GM19240 (cell line): ENCODE results near the gene PPP1R7.

Experiments
- DNase-seq: peaks from one replicate; pipeline ENCODE4 v3.0.0; 2011; ENCODE audit warnings: low spot score; ENCODE audit not compliant: insufficient read length

The PPP1R7 gene

DNA sequence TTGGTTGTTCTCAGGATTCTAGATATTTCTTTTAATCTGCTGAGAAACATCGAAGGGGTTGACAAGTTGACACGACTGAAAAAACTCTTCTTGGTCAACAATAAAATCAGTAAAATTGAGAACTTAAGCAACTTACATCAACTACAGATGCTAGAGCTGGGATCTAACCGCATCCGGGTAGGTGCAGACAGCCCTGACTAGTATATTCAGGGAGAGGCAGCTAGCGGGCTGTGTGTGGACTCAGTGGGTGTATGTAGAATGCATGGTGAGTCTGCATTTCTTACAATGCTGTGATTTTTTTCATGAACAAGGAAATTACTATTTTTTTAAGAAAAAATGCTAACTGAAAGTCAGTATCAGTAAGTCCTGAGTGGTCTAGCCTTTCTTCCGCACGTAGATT lies 10.1 kb downstream of the PPP1R7 start:
- DNase-seq = no peak

DNA sequence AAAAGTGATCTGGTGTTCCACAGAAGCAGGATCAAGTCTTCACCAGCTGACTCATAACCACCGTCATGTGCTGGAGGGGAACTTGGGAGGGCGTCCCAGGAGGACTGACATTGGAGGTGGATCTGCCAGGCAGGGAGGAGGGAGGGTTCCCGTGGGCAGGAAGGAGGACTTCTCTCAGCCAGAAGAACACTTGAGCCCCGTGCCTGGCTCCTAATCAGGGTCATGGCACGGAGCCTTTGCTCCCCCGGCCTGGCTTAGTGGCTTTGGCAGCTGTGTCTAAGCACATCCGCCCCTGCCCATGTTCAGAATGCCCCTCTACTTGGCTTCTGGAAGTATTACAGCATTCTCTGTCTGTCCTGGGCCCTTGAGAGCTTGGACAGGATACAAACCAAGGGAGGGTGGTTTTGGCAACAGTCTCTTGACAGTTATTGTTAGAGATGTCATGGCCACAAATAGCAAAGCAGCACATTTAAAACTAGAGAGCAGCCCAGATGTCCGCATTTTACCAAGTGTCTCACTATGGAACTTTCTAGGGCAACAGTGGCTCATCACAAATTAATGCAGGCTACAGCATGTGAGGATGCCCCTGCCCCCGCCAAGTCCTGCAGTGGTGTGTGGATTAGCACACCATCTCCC lies 11.5 kb downstream of the PPP1R7 start:
- DNase-seq = no peak

DNA sequence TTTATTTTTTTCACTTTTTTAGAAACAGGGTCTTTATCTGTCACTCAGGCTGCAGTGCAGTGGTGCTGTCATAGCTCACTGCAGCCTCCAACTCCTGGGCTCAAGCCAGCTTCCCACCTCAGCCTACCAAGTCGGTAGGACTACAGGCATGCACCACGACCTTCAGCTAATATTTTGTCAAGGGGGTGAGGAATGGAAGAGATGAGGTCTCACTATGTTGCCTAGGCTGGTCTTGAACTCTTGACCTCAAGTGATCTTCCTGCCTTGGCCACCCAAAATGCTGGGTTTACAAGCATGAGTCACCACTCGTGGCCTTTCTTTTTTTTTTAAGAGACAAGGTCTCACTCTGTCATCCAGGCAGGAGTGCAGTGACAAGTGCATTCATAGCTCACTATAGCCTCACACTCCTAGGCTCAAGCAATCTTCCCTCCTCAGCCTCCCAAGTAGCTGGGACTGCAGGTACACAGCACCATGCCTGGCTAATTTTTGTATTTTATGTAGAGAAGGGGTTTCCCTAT lies 13.4 kb downstream of the PPP1R7 start:
- no peak for DNase-seq

GRCh38 chr2:241168366-241168765 lies 18.1 kb downstream of the PPP1R7 start:
- no peak for DNase-seq

GRCh38 chr2:241173557-241173956 lies 23.3 kb downstream of the PPP1R7 start:
- no peak for DNase-seq

GRCh38 chr2:241177526-241178334 lies 27.5 kb downstream of the PPP1R7 start:
- no peak for DNase-seq

GRCh38 chr2:241178961-241179360 lies 28.7 kb downstream of the PPP1R7 start:
- DNase-seq = no peak

GRCh38 chr2:241179899-241180298 lies 29.6 kb downstream of the PPP1R7 start:
- DNase-seq = no peak

- no peak for DNase-seq
These were observed 30.2 kb downstream of the PPP1R7 start for GRCh38 chr2:241180495-241180894.

DNA sequence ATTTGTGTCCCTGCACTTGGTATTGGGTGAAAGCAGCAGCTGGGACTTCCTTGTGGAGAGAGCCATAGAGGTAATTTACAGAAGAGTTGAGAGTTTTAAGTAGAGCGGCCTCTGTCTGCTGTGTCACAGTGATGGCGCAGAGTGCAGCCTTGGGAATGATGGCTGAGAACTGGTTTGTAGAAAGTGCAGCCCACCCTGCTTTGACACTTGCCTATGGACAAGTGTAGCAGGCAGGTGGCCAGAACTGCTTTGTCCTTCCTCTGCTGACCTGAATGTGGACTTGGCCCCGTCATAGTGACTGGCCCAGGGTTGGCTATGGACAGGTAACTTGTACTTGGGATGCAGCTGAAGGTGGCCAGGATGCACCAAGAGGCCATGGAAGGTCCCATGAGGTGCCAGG lies 31.9 kb downstream of the PPP1R7 start:
- DNase-seq = no peak

DNA sequence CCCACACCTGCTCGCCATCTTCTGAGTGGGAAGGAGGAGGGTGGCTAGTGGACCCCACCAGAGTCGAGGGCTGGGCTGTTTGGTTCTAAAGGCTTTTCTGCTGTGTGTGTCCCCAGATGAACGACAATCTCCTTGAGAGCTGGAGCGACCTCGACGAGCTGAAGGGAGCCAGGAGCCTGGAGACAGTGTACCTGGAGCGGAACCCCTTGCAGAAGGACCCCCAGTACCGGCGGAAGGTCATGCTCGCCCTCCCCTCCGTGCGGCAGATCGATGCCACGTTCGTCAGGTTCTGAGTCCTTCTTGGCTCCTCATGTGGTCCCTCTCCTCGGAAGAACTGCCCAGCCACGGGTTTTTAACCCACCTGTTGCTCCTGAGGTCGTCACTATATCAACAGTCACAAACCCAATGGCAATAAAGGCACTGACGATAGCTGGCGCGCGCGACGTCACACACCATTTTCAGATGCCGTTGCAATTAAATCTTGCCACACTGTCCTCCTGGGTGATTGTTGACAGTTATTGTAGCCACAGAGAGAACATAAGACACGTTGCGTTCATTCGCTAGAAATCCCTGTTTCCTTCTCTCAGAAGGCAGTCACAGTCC lies 32.4 kb downstream of the PPP1R7 start:
- DNase-seq = no peak

GRCh38 chr2:241183221-241183620 lies 33.0 kb downstream of the PPP1R7 start:
- DNase-seq = no peak

DNA sequence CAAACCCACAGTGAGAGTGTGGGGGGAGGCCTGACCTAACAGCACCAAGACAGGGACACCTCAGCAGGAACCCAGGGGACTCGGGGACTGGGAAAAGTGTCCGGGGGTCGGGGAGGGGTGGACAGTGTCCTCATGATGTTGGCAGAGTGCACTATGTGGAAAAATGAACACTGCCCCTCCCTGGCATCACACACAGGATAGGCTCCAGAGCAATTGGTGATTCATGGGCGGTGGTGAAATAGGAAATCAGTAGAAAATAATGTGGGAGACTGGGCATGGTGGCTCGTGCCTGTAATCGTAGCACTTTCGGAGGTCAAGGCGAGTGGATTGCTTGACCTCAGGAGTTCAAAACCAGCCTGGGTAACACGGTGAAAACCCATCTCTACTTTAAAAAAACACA lies 34.6 kb downstream of the PPP1R7 start:
- no peak for DNase-seq

- DNase-seq = no peak
These were observed 35.7 kb downstream of the PPP1R7 start for GRCh38 chr2:241185961-241186360.

- DNase-seq = no peak
These were observed 37.0 kb downstream of the PPP1R7 start for GRCh38 chr2:241187101-241187917.

GRCh38 chr2:241187918-241188234 lies 37.6 kb downstream of the PPP1R7 start:
- DNase-seq = no peak

- DNase-seq = no peak
These were observed 38.3 kb downstream of the PPP1R7 start, which contains the start of gene ANO7 for GRCh38 chr2:241188361-241189092. Gene ANO7 (plus strand): TSS chr2:241188677. CDS start chr2:241190064, 1,387 bp downstream.

GRCh38 chr2:241189093-241189855 lies 39.0 kb downstream of the PPP1R7 start:
- DNase-seq = no peak

DNA sequence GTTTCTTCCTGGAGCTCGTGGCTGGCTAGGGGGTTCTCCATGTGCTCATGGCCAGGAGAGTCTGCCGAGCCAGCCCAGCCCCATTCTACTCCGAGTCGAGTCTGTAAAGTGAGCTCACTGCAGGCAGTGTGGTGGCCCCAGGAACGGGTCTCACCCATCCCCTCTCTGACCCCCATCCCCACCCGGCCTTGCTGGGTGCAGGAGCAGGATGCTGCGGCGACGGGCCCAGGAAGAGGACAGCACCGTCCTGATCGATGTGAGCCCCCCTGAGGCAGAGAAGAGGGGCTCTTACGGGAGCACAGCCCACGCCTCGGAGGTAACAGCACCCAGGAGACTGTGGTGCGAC lies 39.6 kb downstream of the PPP1R7 start:
- DNase-seq = no peak

DNA sequence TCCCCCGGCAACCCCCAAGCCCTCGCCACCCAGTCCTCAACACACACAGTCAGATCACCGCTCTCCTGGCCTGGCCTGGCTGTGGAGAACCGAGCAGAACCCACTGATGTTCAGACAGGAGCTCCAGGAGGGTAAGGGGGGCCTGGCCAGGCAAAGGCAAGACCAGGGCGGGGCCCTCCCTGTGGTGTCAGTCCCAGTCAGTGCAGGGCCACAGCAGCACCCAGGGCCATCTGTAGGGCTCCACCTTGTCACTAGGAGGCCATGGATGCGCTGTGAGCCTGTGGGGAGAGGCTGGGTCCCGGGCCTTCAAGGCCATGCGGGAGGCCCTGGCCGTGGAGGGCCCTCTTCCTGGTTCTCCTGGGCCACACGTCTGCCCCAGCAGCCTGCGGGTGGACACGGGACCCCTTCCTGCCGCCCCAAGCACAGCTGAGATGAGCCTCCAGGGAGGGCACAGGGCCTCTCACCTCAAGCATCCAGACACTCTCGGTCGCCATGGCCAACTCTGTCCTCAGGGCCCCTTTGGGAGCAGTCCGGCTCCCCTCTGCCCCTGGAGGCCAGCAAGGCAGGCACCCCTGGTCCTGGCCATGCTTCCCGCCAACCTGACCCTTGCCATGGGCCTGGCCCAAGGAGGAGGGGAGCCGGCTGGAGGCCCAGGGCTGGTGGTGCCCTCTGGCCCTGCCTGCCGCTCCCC lies 40.2 kb downstream of the PPP1R7 start:
- DNase-seq = no peak
